Activated CD8-positive, alpha-beta memory T cell treated with anti-CD3 and anti-CD28 coated beads, Interleukin-2, amount 50 U/mL, for 24 hours (primary cell): ENCODE measurements around the gene HDAC10.

Experiments used
- DNase-seq: peaks from one replicate; pipeline ENCODE4 v3.0.0-alpha.2; 2020; ENCODE audit errors: extremely low read depth

Gene HDAC10

GRCh38 chr22:50270666-50271394, 19.8 kb upstream of the HDAC10 start:
- no peak for DNase-seq

- DNase-seq: no peak
Observed at GRCh38 chr22:50269970-50270665, 19.1 kb upstream of the HDAC10 start, which contains the start of gene MAPK11. MAPK11 (minus strand) TSS chr22:50270380; CDS start chr22:50270292, 88 bp downstream.

GRCh38 chr22:50269573-50269969, 18.5 kb upstream of the HDAC10 start:
- no peak for DNase-seq

- DNase-seq: no peak
Observed at GRCh38 chr22:50268655-50269113, 17.6 kb upstream of the HDAC10 start.

GRCh38 chr22:50267591-50268390, 16.7 kb upstream of the HDAC10 start:
- no peak for DNase-seq

- no peak for DNase-seq
Observed at GRCh38 chr22:50266994-50267393, 15.9 kb upstream of the HDAC10 start.

GRCh38 chr22:50264946-50265669, 14.0 kb upstream of the HDAC10 start:
- no peak for DNase-seq

- no peak for DNase-seq
Observed at GRCh38 chr22:50264104-50264745, 13.2 kb upstream of the HDAC10 start.

- DNase-seq: no peak
Observed at GRCh38 chr22:50262973-50263617, 12.0 kb upstream of the HDAC10 start.

GRCh38 chr22:50262460-50262911, 11.4 kb upstream of the HDAC10 start:
- no peak for DNase-seq

GRCh38 chr22:50261615-50262459, 10.8 kb upstream of the HDAC10 start, which contains the start of gene MAPK12:
MAPK12 (minus strand) TSS chr22:50261683; CDS start chr22:50261509, 174 bp downstream.
- no peak for DNase-seq

- DNase-seq: no peak
Observed at GRCh38 chr22:50260801-50261614, 9.9 kb upstream of the HDAC10 start.

GRCh38 chr22:50260434-50260800, 9.4 kb upstream of the HDAC10 start:
- no peak for DNase-seq

- DNase-seq: no peak
Observed at GRCh38 chr22:50259302-50259701, 8.2 kb upstream of the HDAC10 start.

- DNase-seq: no peak
Observed at GRCh38 chr22:50258361-50259292, 7.6 kb upstream of the HDAC10 start.

GRCh38 chr22:50257451-50258360, 6.6 kb upstream of the HDAC10 start:
- no peak for DNase-seq
